Common myeloid progenitor, CD34-positive (primary cell): ENCODE data around the gene SBF2.

ENCODE experiments used
- CTCF ChIA-PET: fragments of 350-600 bp; sonication (Branson Sonifier 250); formaldehyde crosslinking; loops from one replicate; lab custom pipeline; 2021; ENCODE audit warnings: antibody characterized with exemption; lab: Charles Lee
- POLR2A ChIA-PET: fragments of 350-600 bp; sonication (Branson Sonifier 250); formaldehyde crosslinking; loops from one replicate; lab custom pipeline; 2021; ENCODE audit warnings: antibody characterized with exemption; lab: Charles Lee
- DNase-seq, 3 donors: peaks; one replicate each; pipeline versions ENCODE4 v3.0.0 to v3.0.0-alpha.2; 2013
- H3K27ac ChIP-seq, 2 experiments: 1 replicate in 1 of 2; 2 replicates in 1 of 2; pipeline ENCODE4 v1.7.0; 2013; ENCODE audit warnings: inconsistent platforms in 2 of 2, low read length in 2 of 2, mild to moderate bottlenecking in 2 of 2, low read depth in 1 of 2, moderate library complexity in 1 of 2; ENCODE audit not compliant: severe bottlenecking in 2 of 2, insufficient read depth in 1 of 2, poor library complexity in 1 of 2
- H3K27me3 ChIP-seq, 5 experiments: replicated peaks in 2 of 5; 1 replicate in 3 of 5; 2 replicates in 2 of 5; pipeline versions ENCODE4 v1.6.1 to v1.7.0; 2013; ENCODE audit warnings: low read length in 4 of 5, mild to moderate bottlenecking in 2 of 5, moderate library complexity in 2 of 5, inconsistent platforms in 1 of 5; ENCODE audit not compliant: insufficient read depth in 5 of 5, control insufficient read depth in 4 of 5
- H3K36me3 ChIP-seq, 4 experiments: 1 replicate in 2 of 4; 2 replicates in 2 of 4; pipeline versions ENCODE4 v1.6.1 to v1.7.0; 2013; ENCODE audit warnings: low read length in 3 of 4, control low read depth in 1 of 4, mild to moderate bottlenecking in 1 of 4; ENCODE audit not compliant: control insufficient read depth in 4 of 4, insufficient read depth in 4 of 4
- H3K4me1 ChIP-seq, 4 experiments: 1 replicate in 3 of 4; 2 replicates in 1 of 4; pipeline versions ENCODE4 v1.6.1 to v1.7.1; 2013; ENCODE audit warnings: low read length in 3 of 4, mild to moderate bottlenecking in 3 of 4, control low read depth in 1 of 4, inconsistent platforms in 1 of 4, moderate library complexity in 1 of 4; ENCODE audit not compliant: control insufficient read depth in 4 of 4, insufficient read depth in 4 of 4; ENCODE audit errors: control extremely low read depth in 1 of 4
- H3K4me3 ChIP-seq, 7 experiments: 1 replicate in 4 of 7; 2 replicates in 3 of 7; pipeline versions ENCODE4 v1.5.1 to v1.7.0; 2013; ENCODE audit warnings: mild to moderate bottlenecking in 7 of 7, low read length in 6 of 7, moderate library complexity in 6 of 7, inconsistent platforms in 2 of 7, low read depth in 2 of 7, control low read depth in 1 of 7; ENCODE audit not compliant: insufficient read depth in 4 of 7, control insufficient read depth in 1 of 7; ENCODE audit errors: extremely low read depth in 1 of 7
- H3K9me3 ChIP-seq, 5 experiments: 1 replicate in 4 of 5; 2 replicates in 1 of 5; pipeline versions ENCODE4 v1.6.1 to v1.7.1; 2013; ENCODE audit warnings: low read length in 4 of 5, mild to moderate bottlenecking in 2 of 5, inconsistent platforms in 1 of 5, low read depth in 1 of 5, moderate library complexity in 1 of 5; ENCODE audit not compliant: control insufficient read depth in 4 of 5, insufficient read depth in 2 of 5; ENCODE audit errors: control extremely low read depth in 1 of 5
- WGBS: methylation state at CpG from one replicate; pipeline ENCODE4 v1.1.5; 2013; ENCODE audit not compliant: insufficient coverage; 5-methylcytosine and 5-hydroxymethylcytosine counted together

SBF2 gene

DNA sequence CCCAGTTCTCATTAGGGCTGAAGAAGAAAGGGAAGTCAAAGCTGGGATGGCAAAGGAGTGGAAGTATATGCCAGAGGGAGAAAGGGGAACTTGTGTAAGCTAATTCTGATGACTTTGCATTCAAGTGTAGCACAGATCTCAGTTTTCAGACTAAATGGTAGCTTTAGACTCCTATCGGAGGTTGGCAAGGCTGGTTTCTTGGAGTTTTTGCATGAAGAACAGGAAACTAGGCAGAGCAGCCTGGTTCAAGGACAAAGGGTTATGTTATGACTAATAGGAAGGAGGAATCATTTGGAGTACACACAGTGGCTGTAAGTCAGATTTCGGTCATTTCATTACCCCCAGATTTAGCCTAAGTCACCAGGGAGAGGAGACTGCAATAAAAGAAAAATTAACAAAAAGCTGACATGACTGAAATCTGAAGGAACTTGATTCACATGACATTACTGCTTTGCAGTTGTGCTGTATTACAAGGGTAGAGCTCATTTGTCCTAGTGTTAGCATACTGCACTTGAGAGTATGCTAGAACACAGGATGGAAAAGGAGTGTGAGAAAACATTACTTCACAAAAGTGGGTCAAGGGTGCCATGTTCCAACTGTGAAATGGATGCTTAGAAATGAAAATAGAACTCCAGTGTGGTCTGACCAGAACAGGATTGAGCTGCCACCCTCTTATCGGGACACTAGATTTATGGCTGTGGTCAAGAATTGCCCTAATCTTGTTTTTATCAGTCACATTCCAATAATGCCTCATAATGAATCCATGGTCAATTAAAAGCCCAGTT is 34.5 kb upstream of the SBF2 start:
- WGBS = 40% methylated on average over 1 of the region's 3 CpGs
- Histone ChIP-seq H3K4me3 (no peak overlapping the region), H3K27me3 (no peaks in the 10 kb centered on the region), H3K36me3 (no peaks in the 10 kb centered on the region), H3K4me1 (peaks cover 6 to 18% (median 14%) of the 10 kb centered on the region in 4 experiments), H3K9me3 (no peaks in the 10 kb centered on the region), H3K27ac (no peak overlapping the region)
- ChIA-PET CTCF (interaction anchor here (1.1 to 7.1 kb wide), 4 partner anchors 20 to 87 kb away, joined by 3 to 48 read pairs (median 25); no protein-coding TSS in a partner anchor), POLR2A (no interaction called here)
- peak in 2 of 3 donors; percentile 48 to 53 for DNase-seq

DNA sequence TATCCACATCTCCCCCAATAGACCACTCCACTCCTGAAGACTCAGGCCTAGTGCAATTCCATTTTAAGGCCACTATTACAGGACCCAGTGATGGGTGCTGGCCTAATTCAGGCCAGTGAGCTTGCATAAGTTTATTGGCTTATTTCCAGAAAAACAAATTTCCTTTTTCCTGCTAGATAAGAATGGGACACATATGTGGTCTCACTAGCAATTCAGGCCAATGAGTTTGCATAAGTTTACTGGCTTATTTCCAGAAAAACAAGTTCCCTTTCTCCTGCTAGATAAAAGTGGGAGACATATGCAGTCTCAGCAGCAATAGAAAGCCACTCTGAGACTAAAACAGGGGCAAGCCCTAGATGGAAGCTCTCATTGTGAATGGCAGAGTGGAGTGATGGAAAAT is 33.2 kb upstream of the SBF2 start:
- POLR2A ChIA-PET = interaction anchor here (0.6 kb wide), 1 partner anchor 229 kb away, joined by 3 read pairs; no protein-coding TSS in a partner anchor
- H3K9me3 ChIP-seq = no peaks in the 10 kb centered on the region
- H3K27ac ChIP-seq = no peak overlapping the region
- H3K36me3 ChIP-seq = no peaks in the 10 kb centered on the region
- CTCF ChIA-PET = interaction anchor here (1.4 to 7.1 kb wide), 5 partner anchors 9 to 120 kb away, joined by 4 to 48 read pairs (median 7); partner anchors contain the start of gene ADM
- no peaks in the 10 kb centered on the region for H3K27me3 ChIP-seq
- H3K4me1 ChIP-seq = peaks cover 6 to 21% (median 15%) of the 10 kb centered on the region in 4 experiments
- DNase-seq = peak; percentile 53 to 76 (median 68)
- no peak overlapping the region for H3K4me3 ChIP-seq

- Histone ChIP-seq H3K27ac (no peak overlapping the region), H3K36me3 (no peaks in the 10 kb centered on the region), H3K9me3 (no peaks in the 10 kb centered on the region), H3K4me3 (no peak overlapping the region), H3K27me3 (no peaks in the 10 kb centered on the region), H3K4me1 (peaks cover 6 to 21% (median 12%) of the 10 kb centered on the region in 4 experiments)
- CTCF ChIA-PET = interaction anchor here (1.0 to 7.1 kb wide), 12 partner anchors 9 to 570 kb away, joined by 3 to 48 read pairs (median 5); partner anchors contain the start of gene ADM
- DNase-seq = no peak
- 100% methylated on average over 1 of the region's 2 CpGs for WGBS
- POLR2A ChIA-PET = no interaction called here
Observed at GRCh38 chr11:10326012-10326964, 32.3 kb upstream of the SBF2 start.

GRCh38 chr11:10325277-10326011 is 31.4 kb upstream of the SBF2 start:
- Histone ChIP-seq H3K4me1 (peaks cover 6 to 21% (median 11%) of the 10 kb centered on the region in 4 experiments), H3K4me3 (no peak overlapping the region), H3K9me3 (no peaks in the 10 kb centered on the region), H3K27ac (no peak overlapping the region), H3K27me3 (no peaks in the 10 kb centered on the region), H3K36me3 (no peaks in the 10 kb centered on the region)
- 91% methylated on average over 5 of the region's 6 CpGs for WGBS
- ChIA-PET POLR2A (no interaction called here), CTCF (interaction anchor here (0.6 to 7.1 kb wide), 14 partner anchors 11 to 569 kb away, joined by 3 to 48 read pairs (median 6); no protein-coding TSS in a partner anchor)
- DNase-seq = no peak

DNA sequence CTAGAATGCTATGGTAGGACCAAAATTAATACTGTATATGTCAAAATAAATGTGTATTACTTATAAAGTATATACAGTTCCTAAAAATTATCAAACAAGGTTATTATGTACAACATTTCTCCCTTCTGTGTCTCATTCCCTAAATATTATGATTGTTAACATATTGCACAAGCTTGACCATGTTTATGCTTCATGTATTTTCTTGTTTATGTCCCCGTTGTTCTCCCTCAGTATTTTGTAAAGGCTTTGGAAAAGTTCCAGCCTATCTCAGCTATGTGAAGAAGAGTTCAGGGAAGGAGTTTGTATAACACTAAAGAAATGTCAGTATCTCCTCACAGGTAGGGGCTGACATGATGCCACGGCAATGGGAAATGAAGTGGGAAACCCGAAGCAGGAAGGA is 30.5 kb upstream of the SBF2 start:
- Histone ChIP-seq H3K27me3 (no peaks in the 10 kb centered on the region), H3K36me3 (no peaks in the 10 kb centered on the region), H3K4me1 (peaks cover 6 to 21% (median 11%) of the 10 kb centered on the region in 4 experiments), H3K4me3 (no peak overlapping the region), H3K27ac (no peak overlapping the region), H3K9me3 (no peaks in the 10 kb centered on the region)
- no peak for DNase-seq
- POLR2A ChIA-PET = no interaction called here
- CTCF ChIA-PET = interaction anchor here (0.9 to 7.1 kb wide), 16 partner anchors 8 to 758 kb away, joined by 3 to 48 read pairs (median 6); no protein-coding TSS in a partner anchor
- WGBS = 95% methylated on average over 3 of the region's 3 CpGs

DNA sequence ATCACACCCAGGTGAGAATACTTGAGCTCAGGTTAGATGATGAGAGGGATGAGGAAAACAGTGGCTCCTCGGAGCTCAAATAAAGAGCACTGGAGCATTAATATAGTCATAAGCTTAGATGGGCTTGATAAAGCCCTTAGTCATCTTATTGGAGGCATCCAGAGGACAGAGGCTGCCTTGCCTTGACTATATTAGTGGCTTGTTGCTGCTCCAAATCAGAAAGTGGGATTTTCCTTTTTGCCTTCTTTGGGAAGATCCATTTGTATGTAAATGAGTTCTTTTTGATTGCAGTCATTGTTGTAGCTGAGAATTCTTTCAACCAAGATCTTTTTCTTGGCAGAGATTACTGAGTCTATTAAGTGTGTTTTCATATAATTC is 29.8 kb upstream of the SBF2 start:
- Histone ChIP-seq H3K27me3 (no peaks in the 10 kb centered on the region), H3K9me3 (no peaks in the 10 kb centered on the region), H3K27ac (no peak overlapping the region), H3K36me3 (no peaks in the 10 kb centered on the region), H3K4me1 (peaks cover 5 to 17% (median 9%) of the 10 kb centered on the region in 4 experiments), H3K4me3 (no peak overlapping the region)
- DNase-seq = no peak
- ChIA-PET CTCF (interaction anchor here (0.9 to 7.1 kb wide), 13 partner anchors 9 to 758 kb away, joined by 3 to 48 read pairs (median 7); no protein-coding TSS in a partner anchor), POLR2A (no interaction called here)
- WGBS = 71% methylated on average over 1 of the region's 1 CpG
